GM23338 (cell line): ENCODE results near the gene FLNA. TPM values are rescaled to one million over a fixed set of nuclear protein-coding genes. Genes with fewer than 3 reads are reported as not detected.

ENCODE experiments used
- ATAC-seq: fragments of 200-7000 bp; cut with Tn5 transposase; 3 replicates; pipeline ENCODE4 v1.9.1; 2020
- DNase-seq: peaks from one replicate; pipeline ENCODE4 v3.0.0-alpha.2; 2015; ENCODE audit warnings: low spot score
- H2AFZ ChIP-seq: fragments of 200-600 bp; sonication (generic); 2 replicates; pipeline ENCODE4 v1.8.0; 2016; ENCODE audit warnings: antibody characterized with exemption, mild to moderate bottlenecking, moderate library complexity
- H3F3A ChIP-seq: fragments of 200-600 bp; sonication (generic); replicated peaks from 2 replicates; pipeline ENCODE4 v1.8.0; 2017; ENCODE audit warnings: antibody characterized with exemption, mixed run types, low read depth
- H3K27ac ChIP-seq: fragments of 200-600 bp; sonication (generic); 2 replicates; pipeline ENCODE4 v1.6.1; 2016; ENCODE audit warnings: low read depth
- H3K27me3 ChIP-seq: fragments of 200-600 bp; sonication (generic); 2 replicates; pipeline ENCODE4 v1.8.0; 2016; ENCODE audit warnings: mild to moderate bottlenecking, mixed run types, moderate library complexity; ENCODE audit not compliant: insufficient read depth
- H3K36me3 ChIP-seq: fragments of 200-600 bp; sonication (generic); 2 replicates; pipeline ENCODE4 v1.8.0; 2016; ENCODE audit warnings: mild to moderate bottlenecking; ENCODE audit not compliant: insufficient read depth
- H3K4me1 ChIP-seq: fragments of 200-600 bp; sonication (generic); 2 replicates; pipeline ENCODE4 v1.8.0; 2016; ENCODE audit warnings: mild to moderate bottlenecking, moderate library complexity; ENCODE audit not compliant: insufficient read depth
- H3K4me2 ChIP-seq: fragments of 200-600 bp; sonication (generic); 2 replicates; pipeline ENCODE4 v1.7.1; 2017; ENCODE audit warnings: mixed run types
- H3K4me3 ChIP-seq: fragments of 200-600 bp; sonication (generic); 2 replicates; pipeline ENCODE4 v1.6.1; 2016; ENCODE audit warnings: mixed run types
- H3K79me2 ChIP-seq: fragments of 200-600 bp; sonication (generic); replicated peaks from 2 replicates; pipeline ENCODE4 v1.8.0; 2017; ENCODE audit warnings: mild to moderate bottlenecking; ENCODE audit not compliant: insufficient read depth
- H3K9me2 ChIP-seq: fragments of 200-600 bp; sonication (generic); 2 replicates; pipeline ENCODE4 v1.8.0; 2017; ENCODE audit not compliant: insufficient read depth
- H4K20me1 ChIP-seq: fragments of 200-600 bp; sonication (generic); replicated peaks from 2 replicates; pipeline ENCODE4 v1.8.0; 2017; ENCODE audit warnings: mild to moderate bottlenecking; ENCODE audit not compliant: insufficient read depth
- H3K27ac Mint-ChIP-seq: 2 replicates; pipeline ENCODE4 v1.8.0; 2020; ENCODE audit warnings: inconsistent platforms, mild to moderate bottlenecking, moderate library complexity, mixed read lengths
- H3K27me3 Mint-ChIP-seq: 3 replicates; pipeline ENCODE4 v1.8.0; 2022; ENCODE audit warnings: low read depth, mild to moderate bottlenecking, moderate library complexity, mixed read lengths, inconsistent platforms; ENCODE audit not compliant: insufficient read depth, poor library complexity
- H3K36me3 Mint-ChIP-seq: 3 replicates; pipeline ENCODE4 v1.8.0; 2021; ENCODE audit warnings: low read depth, mild to moderate bottlenecking, inconsistent platforms, moderate library complexity, mixed read lengths
- H3K4me1 Mint-ChIP-seq: 3 replicates; pipeline ENCODE4 v1.8.0; 2020; ENCODE audit warnings: mild to moderate bottlenecking, inconsistent platforms, mixed read lengths
- H3K4me3 Mint-ChIP-seq: 3 replicates; pipeline ENCODE4 v1.8.0; 2021; ENCODE audit warnings: moderate library complexity, mild to moderate bottlenecking, inconsistent platforms, mixed read lengths
- H3K9me3 Mint-ChIP-seq: 3 replicates; pipeline ENCODE4 v1.8.0; 2020; ENCODE audit warnings: moderate library complexity, mild to moderate bottlenecking, inconsistent platforms, mixed read lengths
- CREB1 ChIP-seq: fragments of 250-450 bp; sonication (Bioruptor Pico); IDR thresholded peaks from 2 replicates; pipeline ENCODE4 v1.5.0; 2020; ENCODE audit warnings: low read depth, mild to moderate bottlenecking, moderate library complexity
- EZH2 ChIP-seq: fragments of 200-600 bp; sonication (generic); IDR thresholded peaks from one replicate; pipeline ENCODE4 v1.8.0; 2017; ENCODE audit warnings: antibody characterized with exemption, mild to moderate bottlenecking, low read depth; ENCODE audit not compliant: unreplicated experiment
- EZH2phosphoT487 ChIP-seq: fragments of 200-600 bp; sonication (generic); IDR thresholded peaks from one replicate; pipeline ENCODE4 v1.8.1; 2018; ENCODE audit warnings: antibody characterized with exemption; ENCODE audit not compliant: unreplicated experiment
- JUNB ChIP-seq: IDR thresholded peaks from one replicate; pipeline ENCODE4 v1.6.1; 2016; ENCODE audit warnings: antibody characterized with exemption; ENCODE audit not compliant: unreplicated experiment
- NANOG ChIP-seq: IDR thresholded peaks from 2 replicates; pipeline ENCODE4 v1.6.1; 2016; ENCODE audit warnings: antibody characterized with exemption, borderline replicate concordance
- POLR2AphosphoS5 ChIP-seq: IDR thresholded peaks from 2 replicates; pipeline ENCODE4 v1.6.1; 2016; ENCODE audit warnings: antibody characterized with exemption, low read depth
- STAT1 ChIP-seq: IDR thresholded peaks from one replicate; pipeline ENCODE4 v1.6.1; 2016; ENCODE audit warnings: antibody characterized with exemption; ENCODE audit not compliant: unreplicated experiment
- ZNF114 ChIP-seq: fragments of 250-450 bp; sonication (Bioruptor Pico); IDR thresholded peaks from 2 replicates; pipeline ENCODE4 v1.5.0; 2020; ENCODE audit warnings: mild to moderate bottlenecking, moderate library complexity
- ZNF331 ChIP-seq: fragments of 250-450 bp; sonication (Bioruptor Pico); IDR thresholded peaks from 2 replicates; pipeline ENCODE4 v1.5.0; 2020; ENCODE audit warnings: low read depth, mild to moderate bottlenecking, moderate library complexity
- polyA plus RNA-seq: library from polyadenylated mRNA; unstranded; fragments of >200 nt; fragmentation: Nextera tagmentation; extraction: Ambion mirVana; gene quantifications from 2 replicates; pipeline ENCODE4 v1.2.1, GENCODE V29; 2016
- total RNA-seq: library from RNA; depleted of rRNA; stranded (reverse); fragments of >200 nt; shearing (Covaris generic); gene quantifications from 2 replicates; pipeline ENCODE4 v1.2.3, GENCODE V29; 2014
- TF ChIP-seq, protein P1 (sequence below): IDR thresholded peaks from one replicate; pipeline ENCODE4 v1.6.1; 2018; ENCODE audit warnings: antibody characterized with exemption; ENCODE audit not compliant: unreplicated experiment
- TF ChIP-seq, protein P2 (sequence below): fragments of 250-450 bp; sonication (Bioruptor Pico); IDR thresholded peaks from 2 replicates; pipeline ENCODE4 v1.5.0; 2020; ENCODE audit warnings: mild to moderate bottlenecking, moderate library complexity
- TF ChIP-seq, protein P3 (sequence below): IDR thresholded peaks from 2 replicates; pipeline ENCODE4 v1.6.1; 2016; ENCODE audit warnings: antibody characterized with exemption
- TF ChIP-seq, protein P4 (sequence below), 2 experiments: fragments of 200-600 bp in 1 of 2; sonication (generic) in 1 of 2; conservative IDR thresholded peaks; 2 replicates each; pipeline versions ENCODE4 v1.5.1 to v1.6.1; 2016 to 2017; ENCODE audit warnings: antibody characterized with exemption in 2 of 2, low read depth in 2 of 2, mild to moderate bottlenecking in 2 of 2, moderate library complexity in 1 of 2

Gene FLNA
- total and polyA plus RNA-seq, 2 experiments from 2014 or later: 579 to 1,445 TPM

DNA sequence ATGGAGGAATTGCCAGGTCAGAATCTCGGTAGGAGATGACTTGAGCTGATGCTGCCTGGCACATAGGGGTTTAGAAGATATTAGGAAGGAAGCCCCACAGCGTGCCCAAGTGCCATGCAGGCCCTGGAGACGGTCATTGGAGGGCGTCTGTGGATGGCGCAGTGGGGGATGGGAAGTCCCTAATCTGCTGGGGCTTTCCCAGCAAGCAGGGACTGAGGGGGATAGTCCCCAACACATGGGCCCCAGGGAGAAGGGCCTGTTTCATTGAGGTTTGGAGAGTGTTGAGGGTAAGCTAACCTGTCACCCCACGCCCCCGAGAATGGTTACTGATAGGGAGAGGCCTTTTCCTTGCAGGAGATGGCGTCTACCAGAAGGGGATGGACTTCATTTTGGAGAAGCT lies 44.8 kb upstream of the FLNA start:
- Mint-ChIP-seq H3K4me1 (no peaks in the 10 kb centered on the region), H3K27me3 (peaks cover 2% of the 10 kb centered on the region), H3K9me3 (no peaks in the 10 kb centered on the region), H3K4me3 (no peak overlapping the region), H3K27ac (no peak overlapping the region), H3K36me3 (peaks cover 12% of the 10 kb centered on the region)
- Histone ChIP-seq H3K4me2 (no peak overlapping the region), H3K27ac (no peak overlapping the region), H3K4me1 (no peaks in the 10 kb centered on the region), H3F3A (no peaks in the 10 kb centered on the region), H3K79me2 (no peaks in the 10 kb centered on the region), H2AFZ (no peak overlapping the region), H3K4me3 (no peak overlapping the region), H3K36me3 (no peaks in the 10 kb centered on the region), H3K9me2 (no peaks in the 10 kb centered on the region), H4K20me1 (no peaks in the 10 kb centered on the region), H3K27me3 (no peaks in the 10 kb centered on the region)
- TF ChIP-seq, protein P1, sequence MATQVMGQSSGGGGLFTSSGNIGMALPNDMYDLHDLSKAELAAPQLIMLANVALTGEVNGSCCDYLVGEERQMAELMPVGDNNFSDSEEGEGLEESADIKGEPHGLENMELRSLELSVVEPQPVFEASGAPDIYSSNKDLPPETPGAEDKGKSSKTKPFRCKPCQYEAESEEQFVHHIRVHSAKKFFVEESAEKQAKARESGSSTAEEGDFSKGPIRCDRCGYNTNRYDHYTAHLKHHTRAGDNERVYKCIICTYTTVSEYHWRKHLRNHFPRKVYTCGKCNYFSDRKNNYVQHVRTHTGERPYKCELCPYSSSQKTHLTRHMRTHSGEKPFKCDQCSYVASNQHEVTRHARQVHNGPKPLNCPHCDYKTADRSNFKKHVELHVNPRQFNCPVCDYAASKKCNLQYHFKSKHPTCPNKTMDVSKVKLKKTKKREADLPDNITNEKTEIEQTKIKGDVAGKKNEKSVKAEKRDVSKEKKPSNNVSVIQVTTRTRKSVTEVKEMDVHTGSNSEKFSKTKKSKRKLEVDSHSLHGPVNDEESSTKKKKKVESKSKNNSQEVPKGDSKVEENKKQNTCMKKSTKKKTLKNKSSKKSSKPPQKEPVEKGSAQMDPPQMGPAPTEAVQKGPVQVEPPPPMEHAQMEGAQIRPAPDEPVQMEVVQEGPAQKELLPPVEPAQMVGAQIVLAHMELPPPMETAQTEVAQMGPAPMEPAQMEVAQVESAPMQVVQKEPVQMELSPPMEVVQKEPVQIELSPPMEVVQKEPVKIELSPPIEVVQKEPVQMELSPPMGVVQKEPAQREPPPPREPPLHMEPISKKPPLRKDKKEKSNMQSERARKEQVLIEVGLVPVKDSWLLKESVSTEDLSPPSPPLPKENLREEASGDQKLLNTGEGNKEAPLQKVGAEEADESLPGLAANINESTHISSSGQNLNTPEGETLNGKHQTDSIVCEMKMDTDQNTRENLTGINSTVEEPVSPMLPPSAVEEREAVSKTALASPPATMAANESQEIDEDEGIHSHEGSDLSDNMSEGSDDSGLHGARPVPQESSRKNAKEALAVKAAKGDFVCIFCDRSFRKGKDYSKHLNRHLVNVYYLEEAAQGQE: no peak
- TF ChIP-seq ZNF331 (CRISPR knock-in tag) (no peak), NANOG (no peak), ZNF114 (no peak), STAT1 (no peak), CREB1 (CRISPR knock-in tag) (no peak), JUNB (no peak), EZH2 (no peak), EZH2phosphoT487 (no peak), POLR2AphosphoS5 (no peak)
- TF ChIP-seq, protein P2, sequence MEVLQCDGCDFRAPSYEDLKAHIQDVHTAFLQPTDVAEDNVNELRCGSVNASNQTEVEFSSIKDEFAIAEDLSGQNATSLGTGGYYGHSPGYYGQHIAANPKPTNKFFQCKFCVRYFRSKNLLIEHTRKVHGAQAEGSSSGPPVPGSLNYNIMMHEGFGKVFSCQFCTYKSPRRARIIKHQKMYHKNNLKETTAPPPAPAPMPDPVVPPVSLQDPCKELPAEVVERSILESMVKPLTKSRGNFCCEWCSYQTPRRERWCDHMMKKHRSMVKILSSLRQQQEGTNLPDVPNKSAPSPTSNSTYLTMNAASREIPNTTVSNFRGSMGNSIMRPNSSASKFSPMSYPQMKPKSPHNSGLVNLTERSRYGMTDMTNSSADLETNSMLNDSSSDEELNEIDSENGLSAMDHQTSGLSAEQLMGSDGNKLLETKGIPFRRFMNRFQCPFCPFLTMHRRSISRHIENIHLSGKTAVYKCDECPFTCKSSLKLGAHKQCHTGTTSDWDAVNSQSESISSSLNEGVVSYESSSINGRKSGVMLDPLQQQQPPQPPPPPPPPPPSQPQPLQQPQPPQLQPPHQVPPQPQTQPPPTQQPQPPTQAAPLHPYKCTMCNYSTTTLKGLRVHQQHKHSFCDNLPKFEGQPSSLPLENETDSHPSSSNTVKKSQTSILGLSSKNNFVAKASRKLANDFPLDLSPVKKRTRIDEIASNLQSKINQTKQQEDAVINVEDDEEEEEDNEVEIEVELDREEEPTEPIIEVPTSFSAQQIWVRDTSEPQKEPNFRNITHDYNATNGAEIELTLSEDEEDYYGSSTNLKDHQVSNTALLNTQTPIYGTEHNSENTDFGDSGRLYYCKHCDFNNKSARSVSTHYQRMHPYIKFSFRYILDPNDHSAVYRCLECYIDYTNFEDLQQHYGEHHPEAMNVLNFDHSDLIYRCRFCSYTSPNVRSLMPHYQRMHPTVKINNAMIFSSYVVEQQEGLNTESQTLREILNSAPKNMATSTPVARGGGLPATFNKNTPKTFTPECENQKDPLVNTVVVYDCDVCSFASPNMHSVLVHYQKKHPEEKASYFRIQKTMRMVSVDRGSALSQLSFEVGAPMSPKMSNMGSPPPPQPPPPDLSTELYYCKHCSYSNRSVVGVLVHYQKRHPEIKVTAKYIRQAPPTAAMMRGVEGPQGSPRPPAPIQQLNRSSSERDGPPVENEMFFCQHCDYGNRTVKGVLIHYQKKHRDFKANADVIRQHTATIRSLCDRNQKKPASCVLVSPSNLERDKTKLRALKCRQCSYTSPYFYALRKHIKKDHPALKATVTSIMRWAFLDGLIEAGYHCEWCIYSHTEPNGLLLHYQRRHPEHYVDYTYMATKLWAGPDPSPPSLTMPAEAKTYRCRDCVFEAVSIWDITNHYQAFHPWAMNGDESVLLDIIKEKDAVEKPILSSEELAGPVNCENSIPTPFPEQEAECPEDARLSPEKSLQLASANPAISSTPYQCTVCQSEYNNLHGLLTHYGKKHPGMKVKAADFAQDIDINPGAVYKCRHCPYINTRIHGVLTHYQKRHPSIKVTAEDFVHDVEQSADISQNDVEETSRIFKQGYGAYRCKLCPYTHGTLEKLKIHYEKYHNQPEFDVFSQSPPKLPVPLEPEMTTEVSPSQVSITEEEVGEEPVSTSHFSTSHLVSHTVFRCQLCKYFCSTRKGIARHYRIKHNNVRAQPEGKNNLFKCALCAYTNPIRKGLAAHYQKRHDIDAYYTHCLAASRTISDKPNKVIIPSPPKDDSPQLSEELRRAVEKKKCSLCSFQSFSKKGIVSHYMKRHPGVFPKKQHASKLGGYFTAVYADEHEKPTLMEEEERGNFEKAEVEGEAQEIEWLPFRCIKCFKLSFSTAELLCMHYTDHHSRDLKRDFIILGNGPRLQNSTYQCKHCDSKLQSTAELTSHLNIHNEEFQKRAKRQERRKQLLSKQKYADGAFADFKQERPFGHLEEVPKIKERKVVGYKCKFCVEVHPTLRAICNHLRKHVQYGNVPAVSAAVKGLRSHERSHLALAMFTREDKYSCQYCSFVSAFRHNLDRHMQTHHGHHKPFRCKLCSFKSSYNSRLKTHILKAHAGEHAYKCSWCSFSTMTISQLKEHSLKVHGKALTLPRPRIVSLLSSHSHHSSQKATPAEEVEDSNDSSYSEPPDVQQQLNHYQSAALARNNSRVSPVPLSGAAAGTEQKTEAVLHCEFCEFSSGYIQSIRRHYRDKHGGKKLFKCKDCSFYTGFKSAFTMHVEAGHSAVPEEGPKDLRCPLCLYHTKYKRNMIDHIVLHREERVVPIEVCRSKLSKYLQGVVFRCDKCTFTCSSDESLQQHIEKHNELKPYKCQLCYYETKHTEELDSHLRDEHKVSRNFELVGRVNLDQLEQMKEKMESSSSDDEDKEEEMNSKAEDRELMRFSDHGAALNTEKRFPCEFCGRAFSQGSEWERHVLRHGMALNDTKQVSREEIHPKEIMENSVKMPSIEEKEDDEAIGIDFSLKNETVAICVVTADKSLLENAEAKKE (CRISPR knock-in tag): no peak
- TF ChIP-seq, protein P3, sequence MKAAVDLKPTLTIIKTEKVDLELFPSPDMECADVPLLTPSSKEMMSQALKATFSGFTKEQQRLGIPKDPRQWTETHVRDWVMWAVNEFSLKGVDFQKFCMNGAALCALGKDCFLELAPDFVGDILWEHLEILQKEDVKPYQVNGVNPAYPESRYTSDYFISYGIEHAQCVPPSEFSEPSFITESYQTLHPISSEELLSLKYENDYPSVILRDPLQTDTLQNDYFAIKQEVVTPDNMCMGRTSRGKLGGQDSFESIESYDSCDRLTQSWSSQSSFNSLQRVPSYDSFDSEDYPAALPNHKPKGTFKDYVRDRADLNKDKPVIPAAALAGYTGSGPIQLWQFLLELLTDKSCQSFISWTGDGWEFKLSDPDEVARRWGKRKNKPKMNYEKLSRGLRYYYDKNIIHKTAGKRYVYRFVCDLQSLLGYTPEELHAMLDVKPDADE: no peak
- TF ChIP-seq, protein P4, sequence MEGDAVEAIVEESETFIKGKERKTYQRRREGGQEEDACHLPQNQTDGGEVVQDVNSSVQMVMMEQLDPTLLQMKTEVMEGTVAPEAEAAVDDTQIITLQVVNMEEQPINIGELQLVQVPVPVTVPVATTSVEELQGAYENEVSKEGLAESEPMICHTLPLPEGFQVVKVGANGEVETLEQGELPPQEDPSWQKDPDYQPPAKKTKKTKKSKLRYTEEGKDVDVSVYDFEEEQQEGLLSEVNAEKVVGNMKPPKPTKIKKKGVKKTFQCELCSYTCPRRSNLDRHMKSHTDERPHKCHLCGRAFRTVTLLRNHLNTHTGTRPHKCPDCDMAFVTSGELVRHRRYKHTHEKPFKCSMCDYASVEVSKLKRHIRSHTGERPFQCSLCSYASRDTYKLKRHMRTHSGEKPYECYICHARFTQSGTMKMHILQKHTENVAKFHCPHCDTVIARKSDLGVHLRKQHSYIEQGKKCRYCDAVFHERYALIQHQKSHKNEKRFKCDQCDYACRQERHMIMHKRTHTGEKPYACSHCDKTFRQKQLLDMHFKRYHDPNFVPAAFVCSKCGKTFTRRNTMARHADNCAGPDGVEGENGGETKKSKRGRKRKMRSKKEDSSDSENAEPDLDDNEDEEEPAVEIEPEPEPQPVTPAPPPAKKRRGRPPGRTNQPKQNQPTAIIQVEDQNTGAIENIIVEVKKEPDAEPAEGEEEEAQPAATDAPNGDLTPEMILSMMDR (conservative IDR thresholded peaks at IDR 0.05; ENCODE audit: low read depth in 2 of 2): no peak
- no peak for ATAC-seq
- no peak for DNase-seq
